Omental fat pad (tissue), 4 donors: ENCODE results near the gene NUDT17. TPM values are rescaled to one million over a fixed set of nuclear protein-coding genes. Genes with fewer than 3 reads are reported as not detected.

Source experiments
- ATAC-seq: fragments of 150-250 bp; one replicate; pipeline ENCODE4 v1.9.1; 2016; ENCODE audit warnings: mild to moderate bottlenecking, moderate library complexity; ENCODE audit not compliant: low FRiP score
- DNase-seq: peaks from one replicate; pipeline ENCODE4 v3.0.0-alpha.2; 2019; ENCODE audit warnings: low spot score
- CTCF ChIP-seq, 3 donors: fragments of 450-650 bp; IDR thresholded peaks; one replicate each; pipeline ENCODE4 v1.5.1; 2016 to 2017; ENCODE audit warnings: antibody characterized with exemption in 3 of 3, mild to moderate bottlenecking in 3 of 3, moderate library complexity in 2 of 3
- total RNA-seq, 4 donors: library from RNA; depleted of rRNA; stranded (reverse); fragments of >200 nt; gene quantifications; one replicate each; pipeline ENCODE4 v1.1.0, GENCODE V29; 2016

Gene NUDT17
- total RNA-seq, 4 donors from 2014 or later = 1.7 to 4.0 (median 2.2) TPM

- ATAC-seq (no peak), DNase-seq (no peak)
- no peak for TF ChIP-seq CTCF (IDR thresholded peaks at IDR 0.05)
These were observed 34.3 kb downstream of the NUDT17 start for GRCh38 chr1:145879775-145880174.

DNA sequence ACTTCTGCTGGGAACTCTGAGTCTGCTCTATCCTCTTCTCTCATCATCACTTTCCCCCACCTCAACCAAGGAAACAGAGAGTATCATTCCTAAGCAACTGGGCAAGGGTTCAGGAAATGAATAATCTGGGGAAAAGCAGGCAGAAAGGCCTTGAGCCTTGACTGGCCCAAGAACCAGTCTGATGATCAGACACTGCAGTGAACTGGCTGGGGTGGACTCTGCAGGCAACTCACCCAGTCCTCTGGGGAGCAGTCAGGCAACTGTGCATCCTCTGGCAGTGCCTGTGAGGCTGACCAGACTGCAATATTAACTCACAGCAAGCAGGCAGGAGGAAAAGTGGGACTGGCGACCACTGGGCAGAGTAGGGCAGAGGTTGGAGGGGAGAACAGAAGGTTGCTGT lies 39.2 kb downstream of the NUDT17 start:
- no peak for TF ChIP-seq CTCF (IDR thresholded peaks at IDR 0.05)
- ATAC-seq (no peak), DNase-seq (no peak)

DNA sequence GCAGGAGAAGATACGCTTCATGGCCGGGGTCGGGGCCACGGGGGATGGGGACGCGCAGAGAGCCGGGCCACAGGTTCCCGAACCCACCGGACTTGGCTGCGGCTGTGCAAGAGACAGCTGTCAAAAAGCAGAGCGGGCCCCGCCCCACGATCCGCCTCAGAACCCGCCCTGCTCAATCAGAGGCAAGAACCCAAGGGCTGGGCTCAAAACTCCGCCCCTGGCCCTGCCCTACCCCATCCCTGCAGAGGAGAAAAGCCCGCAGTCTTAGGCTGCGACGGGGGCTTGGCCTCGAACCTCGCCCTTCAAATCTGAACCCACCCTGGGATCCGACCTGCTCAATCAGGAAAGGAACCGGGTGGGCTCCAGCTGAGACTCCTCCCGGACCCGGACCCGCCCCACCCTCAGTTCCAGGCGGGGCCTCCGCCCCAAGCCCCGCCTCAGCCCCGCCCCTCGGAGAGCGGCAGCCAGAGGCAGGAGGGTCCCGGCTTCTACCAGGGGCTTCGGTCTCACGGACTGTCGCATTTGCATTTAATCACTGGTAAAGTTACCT lies 40.4 kb downstream of the NUDT17 start, which contains the start of gene ANKRD35:
ANKRD35 (minus strand) TSS at position 129 of the 550 bp plus-strand sequence; CDS start at position 21, 108 bp downstream.
- DNase-seq = peak; percentile 49
- ATAC-seq = peak; percentile 95
- TF ChIP-seq CTCF (IDR thresholded peaks at IDR 0.05) = no peak

GRCh38 chr1:145886390-145886789 lies 41.0 kb downstream of the NUDT17 start:
- ATAC-seq = no peak
- TF ChIP-seq CTCF (IDR thresholded peaks at IDR 0.05) = no peak
- no peak for DNase-seq

GRCh38 chr1:145886816-145887215 lies 41.4 kb downstream of the NUDT17 start:
- no peak for ATAC-seq
- no peak for DNase-seq
- TF ChIP-seq CTCF (IDR thresholded peaks at IDR 0.05) = no peak

DNA sequence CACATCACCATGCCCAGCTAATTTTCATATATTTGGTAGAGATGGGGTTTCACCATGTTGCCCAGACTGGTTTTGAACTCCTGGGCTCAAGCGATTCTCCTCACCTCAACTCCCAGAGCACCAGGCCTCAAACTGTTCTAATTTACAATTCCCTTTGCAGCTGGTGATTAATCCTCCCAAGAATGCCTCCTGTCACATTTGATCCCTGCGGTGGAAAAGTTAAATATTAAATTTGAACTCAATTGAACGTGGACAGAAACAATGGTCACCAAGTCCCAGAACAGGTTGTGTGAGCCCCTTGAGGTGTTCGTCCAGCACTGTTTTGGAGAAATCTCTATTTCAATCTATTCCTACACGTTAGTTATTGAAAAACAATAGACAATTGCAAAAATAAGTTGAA lies 42.2 kb downstream of the NUDT17 start:
- no peak for TF ChIP-seq CTCF (IDR thresholded peaks at IDR 0.05)
- ATAC-seq (no peak), DNase-seq (no peak)

DNA sequence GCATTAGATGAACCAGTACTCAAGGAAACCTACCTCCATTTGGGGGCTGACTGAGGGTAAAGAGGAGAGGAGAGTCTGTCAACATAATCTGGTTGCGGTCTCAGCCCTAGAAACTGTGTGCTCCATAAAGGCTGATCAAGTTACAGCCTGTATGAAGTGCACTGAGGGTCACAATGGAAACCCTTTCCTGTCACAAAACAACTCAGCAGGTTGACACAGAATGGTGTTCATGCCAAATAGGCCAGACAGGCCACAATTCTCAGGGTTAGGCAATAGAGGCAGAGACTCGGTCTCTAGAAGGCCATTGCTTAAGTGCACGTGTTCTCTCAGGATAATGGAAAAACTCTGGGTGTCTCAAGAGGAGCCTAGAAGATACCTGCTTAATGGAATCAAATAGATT lies 44.3 kb downstream of the NUDT17 start:
- no peak for DNase-seq
- ATAC-seq = no peak
- no peak for TF ChIP-seq CTCF (IDR thresholded peaks at IDR 0.05)
